SK-N-SH treated with all-trans-retinoic acid at 6 μM for 48 hours (cell line): ENCODE measurements around the gene MXRA8.

Source experiments
- ARNTL ChIP-seq: fragments of 450-650 bp; formaldehyde crosslinking; IDR thresholded peaks from 2 replicates; pipeline ENCODE4 v1.5.0; 2020; ENCODE audit warnings: low read depth, mild to moderate bottlenecking, moderate library complexity, borderline replicate concordance
- CREB5 ChIP-seq: fragments of 250-450 bp; sonication (Bioruptor Pico); IDR thresholded peaks from 2 replicates; pipeline ENCODE4 v1.5.1; 2020; ENCODE audit warnings: low read depth, mild to moderate bottlenecking, moderate library complexity
- CSRNP3 ChIP-seq: fragments of 250-450 bp; sonication (Bioruptor Pico); IDR thresholded peaks from 2 replicates; pipeline ENCODE4 v1.5.1; 2021; ENCODE audit warnings: mild to moderate bottlenecking, moderate library complexity
- PATZ1 ChIP-seq: fragments of 250-450 bp; sonication (Bioruptor Pico); IDR thresholded peaks from 2 replicates; pipeline ENCODE4 v1.8.0; 2020; ENCODE audit warnings: mild to moderate bottlenecking, moderate library complexity, borderline replicate concordance
- SNAI2 ChIP-seq: fragments of 250-450 bp; sonication (Bioruptor Pico); IDR thresholded peaks from 2 replicates; pipeline ENCODE4 v1.5.0; 2020; ENCODE audit warnings: mild to moderate bottlenecking, moderate library complexity
- ZFP3 ChIP-seq: fragments of 250-450 bp; sonication (Bioruptor Pico); IDR thresholded peaks from 2 replicates; pipeline ENCODE4 v1.5.0; 2020; ENCODE audit warnings: mild to moderate bottlenecking, moderate library complexity

- no peak for TF ChIP-seq SNAI2
- no peak for TF ChIP-seq CREB5 (CRISPR knock-in tag)
- TF ChIP-seq PATZ1 (CRISPR knock-in tag) = no peak
- TF ChIP-seq CSRNP3 (CRISPR knock-in tag) = no peak
- TF ChIP-seq ARNTL = no peak
- TF ChIP-seq ZFP3 (CRISPR knock-in tag) = no peak
Observed at GRCh38 chr1:1310476-1311053, 47.8 kb downstream of the MXRA8 start.
